ENCODE results near the gene PDE7B.

DNA sequence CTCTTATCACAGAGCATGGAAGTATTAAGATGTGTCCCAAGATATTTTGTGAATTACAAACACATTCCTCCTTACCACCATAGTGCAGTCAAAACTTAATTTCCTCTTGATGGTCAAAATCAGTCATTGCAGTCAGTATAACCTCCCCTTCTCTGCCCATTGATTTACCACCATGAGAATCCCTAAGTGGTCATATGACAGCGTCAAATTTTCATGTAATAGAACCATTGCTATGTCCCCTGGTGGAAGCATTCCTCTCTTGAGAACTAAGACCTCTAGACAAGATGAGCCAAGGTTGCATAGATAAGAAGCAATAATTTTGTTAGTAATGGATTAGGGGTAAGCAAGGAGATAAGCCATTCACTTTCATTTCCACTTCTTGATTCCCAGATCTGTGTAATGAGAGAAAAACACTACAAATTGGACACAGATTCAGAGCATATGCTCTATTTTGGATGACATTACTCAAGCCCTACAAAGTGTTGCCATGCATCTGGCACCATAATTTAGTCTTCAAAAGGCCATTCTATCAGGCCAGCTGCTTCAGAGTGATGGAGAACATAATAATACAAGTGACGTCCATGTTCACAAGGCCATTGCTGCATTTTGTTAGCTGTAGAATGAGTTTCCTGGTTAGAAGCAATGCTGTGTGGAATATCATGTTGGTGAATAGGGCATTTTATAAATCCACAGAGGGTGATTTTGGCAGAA lies 49.6 kb upstream of the PDE7B start:
- TF ChIP-seq, protein P1, sequence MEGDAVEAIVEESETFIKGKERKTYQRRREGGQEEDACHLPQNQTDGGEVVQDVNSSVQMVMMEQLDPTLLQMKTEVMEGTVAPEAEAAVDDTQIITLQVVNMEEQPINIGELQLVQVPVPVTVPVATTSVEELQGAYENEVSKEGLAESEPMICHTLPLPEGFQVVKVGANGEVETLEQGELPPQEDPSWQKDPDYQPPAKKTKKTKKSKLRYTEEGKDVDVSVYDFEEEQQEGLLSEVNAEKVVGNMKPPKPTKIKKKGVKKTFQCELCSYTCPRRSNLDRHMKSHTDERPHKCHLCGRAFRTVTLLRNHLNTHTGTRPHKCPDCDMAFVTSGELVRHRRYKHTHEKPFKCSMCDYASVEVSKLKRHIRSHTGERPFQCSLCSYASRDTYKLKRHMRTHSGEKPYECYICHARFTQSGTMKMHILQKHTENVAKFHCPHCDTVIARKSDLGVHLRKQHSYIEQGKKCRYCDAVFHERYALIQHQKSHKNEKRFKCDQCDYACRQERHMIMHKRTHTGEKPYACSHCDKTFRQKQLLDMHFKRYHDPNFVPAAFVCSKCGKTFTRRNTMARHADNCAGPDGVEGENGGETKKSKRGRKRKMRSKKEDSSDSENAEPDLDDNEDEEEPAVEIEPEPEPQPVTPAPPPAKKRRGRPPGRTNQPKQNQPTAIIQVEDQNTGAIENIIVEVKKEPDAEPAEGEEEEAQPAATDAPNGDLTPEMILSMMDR (IDR thresholded peaks at IDR 0.05 in 2 of 3, conservative IDR thresholded peaks at IDR 0.05 in 1 of 3; ENCODE audit: insufficient read depth in 2 of 3, low read depth in 1 of 3, low read length in 3 of 3) = no peak
- TF ChIP-seq, protein P2, sequence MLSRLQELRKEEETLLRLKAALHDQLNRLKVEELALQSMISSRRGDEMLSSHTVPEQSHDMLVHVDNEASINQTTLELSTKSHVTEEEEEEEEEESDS (CRISPR knock-in tag; IDR thresholded peaks at IDR 0.05) = no peak
- TF ChIP-seq, protein P3, sequence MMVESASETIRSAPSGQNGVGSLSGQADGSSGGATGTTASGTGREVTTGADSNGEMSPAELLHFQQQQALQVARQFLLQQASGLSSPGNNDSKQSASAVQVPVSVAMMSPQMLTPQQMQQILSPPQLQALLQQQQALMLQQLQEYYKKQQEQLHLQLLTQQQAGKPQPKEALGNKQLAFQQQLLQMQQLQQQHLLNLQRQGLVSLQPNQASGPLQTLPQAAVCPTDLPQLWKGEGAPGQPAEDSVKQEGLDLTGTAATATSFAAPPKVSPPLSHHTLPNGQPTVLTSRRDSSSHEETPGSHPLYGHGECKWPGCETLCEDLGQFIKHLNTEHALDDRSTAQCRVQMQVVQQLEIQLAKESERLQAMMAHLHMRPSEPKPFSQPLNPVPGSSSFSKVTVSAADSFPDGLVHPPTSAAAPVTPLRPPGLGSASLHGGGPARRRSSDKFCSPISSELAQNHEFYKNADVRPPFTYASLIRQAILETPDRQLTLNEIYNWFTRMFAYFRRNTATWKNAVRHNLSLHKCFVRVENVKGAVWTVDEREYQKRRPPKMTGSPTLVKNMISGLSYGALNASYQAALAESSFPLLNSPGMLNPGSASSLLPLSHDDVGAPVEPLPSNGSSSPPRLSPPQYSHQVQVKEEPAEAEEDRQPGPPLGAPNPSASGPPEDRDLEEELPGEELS (CRISPR knock-in tag; IDR thresholded peaks at IDR 0.05; ENCODE audit: borderline replicate concordance) = no peak
- no peak for TF ChIP-seq CHD2 (IDR thresholded peaks at IDR 0.05; ENCODE audit: low read depth, low read length)
- no peak for TF ChIP-seq EZH2 (IDR thresholded peaks at IDR 0.05; ENCODE audit: borderline replicate concordance, low read depth, low read length)
- no peak for TF ChIP-seq FOXP1 (CRISPR knock-in tag; IDR thresholded peaks at IDR 0.05)
- no peak for TF ChIP-seq CHCHD3 (CRISPR knock-in tag; IDR thresholded peaks at IDR 0.05)
